GM04503 (cell line): ENCODE results near the gene APBA2.
A peak's percentile ranks its signal among the peaks of the same experiment; 100 is the strongest.

Experiments used
- DNase-seq: peaks from one replicate; pipeline ENCODE4 v3.0.0-alpha.2; 2012; ENCODE audit warnings: low read depth

Gene APBA2

DNA sequence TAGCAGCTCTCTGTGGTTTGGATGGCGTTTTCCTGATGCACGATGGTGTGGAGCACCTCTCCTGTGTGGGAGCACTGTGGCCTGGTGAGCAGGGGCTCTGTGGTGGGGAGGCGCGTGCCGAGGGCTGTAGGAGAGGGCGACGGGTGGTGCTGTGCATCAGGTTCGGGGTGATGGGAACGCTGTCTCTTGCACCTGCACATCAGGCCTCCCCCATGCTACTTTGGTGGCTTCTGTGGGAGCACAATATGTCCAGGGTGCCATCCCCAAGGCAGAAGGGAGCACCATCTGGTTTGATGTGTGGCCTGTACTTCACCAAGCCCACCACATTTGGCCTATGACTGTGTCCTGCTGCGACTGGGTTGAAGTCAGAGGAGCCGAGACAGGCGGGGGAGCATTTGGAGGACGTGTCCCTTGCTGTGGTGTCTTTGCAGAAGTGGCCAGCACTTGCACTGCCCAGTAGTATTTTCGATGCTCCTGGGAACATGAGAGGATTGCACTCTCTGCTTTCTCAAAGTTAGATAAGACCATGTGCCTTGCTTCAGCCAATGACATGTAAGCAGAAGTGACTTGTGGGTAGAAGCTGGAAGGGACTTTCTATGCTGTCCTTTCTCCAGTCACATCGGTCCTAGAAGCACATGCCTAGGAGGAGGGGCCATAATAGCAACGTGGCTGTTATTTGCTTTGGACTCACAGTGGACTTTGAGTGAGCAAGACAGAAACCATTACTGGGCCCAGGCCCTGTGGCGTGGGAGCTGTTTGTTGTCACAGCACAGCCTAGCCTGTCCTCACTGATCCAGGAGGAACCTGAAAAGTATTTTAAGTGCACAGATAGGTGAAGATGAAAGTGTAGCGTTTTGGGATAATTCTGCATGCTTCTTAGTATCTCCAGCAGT, 72.1 kb downstream of the APBA2 start:
- no peak for DNase-seq

DNA sequence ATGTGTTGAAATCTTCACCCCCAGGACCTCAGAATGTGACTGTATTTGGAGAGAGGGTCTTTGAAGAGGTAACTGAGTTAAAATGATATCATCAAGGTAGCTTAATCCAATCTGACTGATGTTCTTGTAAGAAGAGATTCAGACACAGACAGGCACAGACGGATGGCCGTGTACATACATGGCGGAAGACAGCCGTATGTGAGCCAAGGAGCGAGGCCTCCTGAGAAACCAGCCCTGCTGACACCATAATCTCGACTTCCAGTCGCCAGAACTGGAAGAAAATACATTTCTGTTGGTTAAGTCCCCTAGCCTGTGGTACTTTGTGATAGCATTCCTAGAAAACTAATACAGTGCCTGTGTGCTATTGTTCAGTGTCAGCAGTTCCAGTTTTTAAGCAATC, 73.6 kb downstream of the APBA2 start:
- no peak for DNase-seq

DNA sequence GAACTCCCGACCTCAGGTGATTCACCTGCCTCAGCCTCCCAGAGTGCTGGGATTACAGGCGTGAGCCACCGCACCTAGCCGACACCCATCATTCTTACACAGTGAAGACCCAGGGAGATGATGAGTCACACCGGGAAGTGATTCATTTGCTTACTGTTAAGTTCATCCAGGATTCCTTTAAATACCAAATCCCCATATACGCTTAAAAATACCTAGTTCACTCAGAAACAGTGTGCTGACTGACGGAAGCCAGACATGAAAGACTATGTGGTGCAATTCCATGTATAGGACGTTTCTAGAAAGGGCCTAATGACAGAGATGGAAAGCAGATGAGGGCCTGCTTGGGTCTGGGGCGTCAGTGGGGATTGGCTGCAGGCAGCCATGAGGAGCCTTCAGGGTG, 75.2 kb downstream of the APBA2 start:
- DNase-seq, result no peak

DNA sequence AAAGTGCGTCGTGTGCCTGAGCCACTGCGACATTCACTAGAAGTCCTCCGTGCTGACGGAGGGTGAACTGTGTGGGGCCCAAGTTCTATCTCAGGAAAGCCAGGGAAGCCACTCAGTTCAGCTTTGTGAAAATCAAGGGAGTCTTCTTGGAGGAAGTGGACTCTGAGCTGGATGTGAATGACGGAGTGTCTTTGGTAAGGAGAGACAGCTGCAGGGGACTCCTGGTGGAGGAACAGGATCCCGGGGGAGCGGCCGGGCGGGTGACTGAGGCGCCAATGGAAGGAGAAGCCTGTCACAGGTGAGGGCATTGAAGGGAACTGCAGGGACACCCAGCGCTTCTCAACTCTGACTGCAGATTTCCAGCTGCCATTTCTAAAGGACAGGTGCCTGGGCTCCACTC, 75.6 kb downstream of the APBA2 start:
- DNase-seq, result no peak

DNA sequence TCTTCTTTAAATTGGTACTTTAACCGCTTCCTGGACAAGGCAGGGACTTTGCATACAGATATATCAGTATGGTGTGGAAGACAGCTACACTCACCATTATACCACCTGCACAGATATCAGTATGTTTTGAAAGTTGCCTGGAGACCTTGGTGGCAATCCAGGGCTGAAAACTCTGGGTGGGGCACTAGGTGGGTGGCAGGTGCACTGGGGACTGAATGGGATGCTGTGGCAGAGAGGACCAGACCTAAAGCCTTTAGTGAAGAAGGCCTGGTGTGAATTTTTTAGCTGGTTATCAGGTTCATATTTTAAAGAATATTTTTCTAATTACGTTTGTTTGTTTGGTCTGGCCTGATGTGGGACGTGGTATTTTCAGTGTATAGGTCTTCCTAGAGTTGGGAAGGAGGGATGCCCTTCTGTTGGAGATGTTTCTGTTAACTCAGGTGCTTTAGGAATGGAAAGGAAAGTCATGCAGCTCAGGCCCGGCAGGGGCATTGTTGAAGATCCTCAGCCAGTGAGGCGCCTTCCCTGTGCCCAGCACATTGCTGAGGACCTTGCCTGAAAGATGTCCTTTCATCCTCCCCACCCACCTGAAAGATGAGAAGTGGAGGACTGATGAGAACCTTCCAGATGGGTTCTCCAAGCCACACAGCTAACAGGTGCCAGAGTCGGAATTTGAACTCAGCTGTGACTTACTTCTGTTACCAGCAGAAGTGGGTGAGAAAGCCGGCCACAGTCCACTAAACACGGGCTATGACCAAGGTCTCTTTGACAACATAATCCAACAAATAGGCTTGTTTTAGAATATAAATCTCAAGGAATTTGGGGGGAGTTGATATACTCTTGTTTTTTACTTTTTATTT, 77.3 kb downstream of the APBA2 start:
- DNase-seq, result no peak

DNA sequence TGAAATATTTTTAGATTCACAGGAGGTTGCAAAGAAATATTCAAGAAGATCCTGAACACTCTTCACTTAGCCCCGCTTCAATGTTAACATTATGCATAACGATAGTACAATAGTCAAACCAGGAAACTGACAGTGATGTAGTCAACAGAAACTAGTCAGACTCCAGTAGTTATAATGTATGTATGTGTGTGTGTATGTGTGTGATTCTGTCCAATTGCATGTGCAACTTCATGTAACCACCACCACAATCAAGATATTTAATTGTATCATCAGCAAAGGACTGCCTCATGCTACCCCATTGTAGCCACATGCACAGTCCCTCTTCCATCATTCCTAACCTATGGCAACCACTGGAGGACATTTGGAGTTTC, 77.9 kb downstream of the APBA2 start:
- DNase-seq, result no peak

DNA sequence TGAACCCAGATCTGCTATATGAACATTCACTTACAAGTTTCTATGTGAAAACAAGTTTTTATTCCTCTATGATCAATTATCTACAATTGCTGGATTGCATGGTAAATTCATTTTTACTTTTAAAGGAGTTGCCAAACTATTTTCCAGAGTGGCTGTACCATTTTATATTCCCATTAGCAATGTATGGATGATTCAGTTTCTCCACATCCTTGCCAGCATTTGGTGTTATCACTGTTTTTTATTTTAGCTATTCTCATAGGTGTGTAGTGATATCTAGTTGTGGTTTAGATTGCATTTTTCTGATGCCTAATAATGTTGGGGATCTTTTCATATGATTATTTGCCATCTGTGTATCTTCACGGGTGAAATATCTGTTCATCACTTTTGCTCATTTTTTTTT, 78.3 kb downstream of the APBA2 start:
- DNase-seq, result no peak

DNA sequence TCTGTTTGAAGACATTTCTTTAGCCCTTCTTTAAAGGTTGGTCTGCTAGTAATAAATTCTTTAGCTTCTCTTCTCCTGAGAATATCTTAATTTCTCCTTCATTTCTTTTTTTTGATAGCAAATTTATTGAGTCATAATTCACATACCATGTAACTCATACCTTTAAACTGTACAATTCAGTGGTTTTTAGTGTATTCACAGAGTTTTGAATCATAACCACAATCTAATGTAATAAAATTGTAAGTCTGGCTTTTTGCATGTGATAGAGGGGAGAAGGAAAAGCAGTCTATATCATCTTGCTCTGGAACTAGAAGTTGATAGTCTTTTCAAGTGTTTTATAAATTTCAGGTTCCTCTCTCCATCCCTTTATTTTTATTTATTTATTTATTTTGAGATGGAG, 81.3 kb downstream of the APBA2 start:
- DNase-seq, result no peak

DNA sequence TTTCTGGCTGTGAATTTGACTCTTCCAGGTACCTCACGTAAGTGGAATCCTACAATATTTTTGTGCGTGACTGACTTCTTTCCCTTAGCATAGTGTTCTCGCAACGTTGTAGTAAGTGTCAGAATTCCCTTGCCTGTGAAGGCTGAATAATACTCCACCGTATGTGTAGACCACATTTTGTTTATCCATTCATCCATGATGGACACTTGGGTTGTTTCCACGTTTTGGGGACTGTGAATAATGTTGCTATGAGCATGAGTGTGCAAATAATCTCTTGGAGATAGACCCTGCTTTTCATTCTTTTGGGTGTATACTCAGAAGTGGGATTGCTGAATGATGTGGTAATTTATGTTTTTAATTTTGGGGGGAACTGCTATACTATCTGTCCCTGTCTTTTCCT, 82.2 kb downstream of the APBA2 start:
- no peak for DNase-seq

DNA sequence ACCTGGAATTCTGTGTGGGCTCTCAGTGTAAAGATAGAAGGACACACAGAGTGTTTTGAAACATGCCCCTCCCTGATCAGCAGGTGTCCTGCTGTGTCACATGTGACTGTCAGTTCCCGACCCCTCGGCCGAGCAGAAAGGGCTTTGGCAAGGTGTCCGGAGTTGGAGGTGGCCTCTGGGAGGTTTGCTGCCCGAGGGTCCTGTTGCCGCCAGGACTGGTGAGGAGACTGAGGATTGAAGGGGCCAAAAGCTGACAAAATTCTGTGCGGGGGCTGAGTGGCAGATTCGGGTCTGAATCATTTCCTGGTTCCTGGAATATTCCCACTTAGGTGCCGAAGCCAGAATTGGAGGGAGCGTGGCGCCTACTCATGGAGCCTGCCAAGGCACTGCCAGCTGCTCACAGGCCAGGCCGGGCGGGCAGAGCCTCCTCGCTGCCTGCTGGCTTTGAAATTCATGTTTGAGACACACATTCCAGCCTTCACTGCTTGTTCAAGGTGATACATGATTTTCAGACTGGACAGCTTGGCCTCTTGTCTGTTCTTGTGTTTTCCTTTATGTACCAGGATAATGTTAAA, 83.8 kb downstream of the APBA2 start:
- no peak for DNase-seq

DNA sequence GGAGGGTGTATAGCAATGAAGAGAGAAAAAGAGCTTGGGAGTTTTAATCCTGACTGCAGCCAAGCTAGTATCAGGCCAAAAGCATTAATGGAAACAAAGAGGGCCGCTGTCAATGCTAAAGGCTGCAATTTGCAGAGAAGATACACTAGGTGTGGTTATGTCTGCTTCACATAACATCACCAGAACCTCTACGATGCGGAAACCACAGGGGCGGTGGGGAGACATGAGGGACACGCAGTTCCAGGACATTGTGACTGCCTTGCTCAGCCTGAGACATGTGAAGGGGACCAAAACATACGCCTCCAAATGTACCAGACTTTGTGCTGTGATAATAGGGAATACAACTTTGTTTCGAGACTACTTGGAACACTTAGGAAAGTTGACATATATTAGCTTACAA, 88.4 kb downstream of the APBA2 start:
- DNase-seq, result no peak

DNA sequence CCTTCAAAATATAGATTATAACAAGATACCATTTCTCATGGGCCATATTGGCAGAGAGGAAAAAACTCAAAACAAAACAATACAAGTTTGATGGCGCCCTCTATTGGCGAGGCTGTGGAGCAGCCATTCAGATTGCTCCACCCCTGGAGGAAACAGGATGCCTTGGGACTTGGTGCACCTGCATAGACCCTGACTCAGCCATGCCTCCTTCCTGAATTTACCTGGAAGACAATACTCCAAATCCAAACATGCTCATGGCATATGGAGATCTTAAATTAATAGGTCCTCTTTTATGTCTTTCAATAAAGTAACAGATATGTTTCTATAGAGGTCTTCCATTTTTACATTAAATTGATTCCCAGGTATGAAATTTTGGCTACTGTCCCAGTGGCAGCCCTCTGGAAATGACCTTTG, 90.0 kb downstream of the APBA2 start:
- DNase-seq, result no peak

DNA sequence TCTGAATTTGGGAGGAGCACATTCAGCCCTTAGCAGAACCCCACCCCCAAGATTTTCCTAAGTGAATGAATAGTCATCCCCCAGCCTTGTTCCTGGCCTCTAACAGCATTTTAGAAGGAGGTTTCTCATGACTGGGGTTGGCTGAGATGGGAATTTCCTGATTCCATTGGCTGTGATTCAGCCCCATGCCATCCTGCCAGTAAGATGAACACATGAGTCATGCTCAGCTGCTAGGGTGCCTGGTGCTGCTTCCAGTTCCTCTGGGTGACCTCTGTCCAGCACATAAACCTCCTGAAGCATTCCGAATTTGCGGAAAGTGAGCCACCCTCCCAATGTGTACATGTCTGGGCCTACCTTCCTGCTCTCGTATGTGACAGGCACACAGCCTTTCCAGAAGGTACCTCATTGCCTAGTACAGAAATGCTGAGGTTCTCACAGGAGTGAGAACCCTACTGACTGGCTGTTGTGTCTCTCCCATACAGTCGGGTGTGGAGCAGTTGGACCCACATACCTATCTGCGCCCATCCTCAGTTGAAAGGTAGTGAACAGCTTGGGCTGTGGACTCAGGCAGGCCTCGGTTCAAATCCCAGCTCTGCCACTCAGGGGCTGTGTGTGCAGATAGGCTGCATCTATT, 91.7 kb downstream of the APBA2 start:
- peak; percentile 67 for DNase-seq

DNA sequence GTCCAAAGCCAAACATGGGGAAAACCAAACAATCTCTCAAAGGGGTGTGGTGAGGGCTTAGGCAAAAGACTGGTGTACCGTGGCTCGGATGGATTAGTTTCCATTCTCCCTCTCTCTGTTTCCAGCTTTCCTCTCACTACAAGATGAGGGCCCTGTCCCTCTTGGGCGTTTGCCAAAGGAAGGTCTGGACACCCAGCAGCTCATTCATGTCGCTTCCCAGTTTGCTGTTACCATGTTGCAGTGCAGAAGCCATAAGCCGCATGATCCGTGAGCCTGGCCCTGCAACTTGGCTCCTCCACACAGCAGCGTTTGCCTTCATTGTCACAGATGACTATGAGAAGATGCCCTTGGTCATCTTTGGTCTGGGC, 92.2 kb downstream of the APBA2 start:
- no peak for DNase-seq

DNA sequence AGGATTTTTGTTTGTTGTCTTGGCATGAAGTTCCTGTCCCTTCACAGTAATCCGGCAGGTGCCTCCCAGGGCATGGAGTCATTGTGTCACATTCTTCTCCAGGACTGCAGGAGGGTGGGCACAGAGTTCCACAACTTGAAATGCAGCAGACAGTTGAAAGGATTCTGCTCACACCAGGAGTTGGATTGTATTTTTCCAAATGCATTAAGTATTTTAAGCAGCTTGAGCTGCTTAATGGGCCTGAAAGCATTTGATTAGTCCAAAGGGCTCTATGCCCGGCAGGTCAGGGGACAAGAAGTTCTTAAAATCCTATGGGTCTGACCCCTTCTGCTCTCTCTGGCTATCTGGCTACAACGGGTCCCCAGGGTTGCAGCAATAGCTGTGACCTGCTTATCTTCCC, 92.9 kb downstream of the APBA2 start:
- DNase-seq, result no peak

DNA sequence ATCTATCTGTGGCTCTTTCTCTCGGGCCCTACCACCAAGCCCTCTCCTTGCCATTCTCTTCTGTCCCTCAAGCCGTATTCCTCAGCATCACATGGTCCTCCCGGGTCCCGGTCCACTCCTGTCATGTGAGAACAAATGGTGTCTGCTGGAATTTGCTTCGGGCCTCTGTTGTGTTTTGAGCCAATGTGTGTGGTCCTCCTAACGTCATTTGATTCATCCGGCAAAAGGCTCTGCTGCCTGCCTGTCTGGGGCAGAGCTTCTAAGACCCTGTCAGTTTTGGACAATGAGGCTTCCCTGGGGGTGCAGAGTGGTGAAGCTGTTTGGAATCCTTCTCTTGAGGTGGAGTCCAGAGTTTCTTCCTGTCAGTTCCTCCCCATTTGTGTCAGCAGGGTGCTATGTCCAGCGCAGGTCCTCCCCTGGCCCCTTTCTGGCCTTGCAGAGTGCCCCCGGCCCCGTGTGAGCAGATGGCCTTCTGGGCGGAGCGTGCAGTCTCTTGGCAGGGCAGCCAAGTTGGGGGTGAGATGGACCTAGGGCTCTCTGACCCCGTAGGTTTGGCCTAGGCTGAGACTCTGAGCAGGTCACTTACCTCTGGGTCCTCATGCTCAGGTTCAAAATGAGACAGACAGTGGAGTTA, 93.6 kb downstream of the APBA2 start:
- DNase-seq, result no peak

DNA sequence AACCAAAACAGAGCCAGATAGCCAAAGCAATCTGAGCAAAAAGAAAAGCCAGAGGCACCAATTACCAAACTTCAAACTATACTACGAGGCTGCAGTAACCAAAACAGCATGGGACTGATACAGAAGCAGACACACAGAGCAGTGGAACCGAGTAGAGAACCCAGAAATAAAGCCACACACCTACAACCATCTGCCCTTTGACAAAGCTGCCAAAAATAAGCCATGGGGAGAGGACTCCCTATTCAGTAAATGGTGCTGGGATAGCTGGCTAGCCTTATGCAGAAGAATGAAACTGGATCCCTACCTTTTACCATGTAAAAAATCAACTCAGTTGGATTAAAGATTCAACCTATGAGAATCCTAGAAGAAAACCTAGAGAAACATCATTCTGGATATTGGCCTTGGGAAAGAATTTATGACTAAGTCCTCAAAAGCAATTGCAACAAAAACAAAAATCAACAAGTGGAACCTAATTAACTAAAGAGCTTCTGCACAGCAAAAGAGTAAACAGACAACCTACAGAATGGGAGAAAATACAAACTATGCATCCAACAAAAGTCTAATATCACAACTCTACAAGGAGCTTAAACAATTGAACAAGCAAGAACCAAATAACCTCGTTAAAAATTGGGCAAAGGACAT, 95.1 kb downstream of the APBA2 start:
- no peak for DNase-seq

DNA sequence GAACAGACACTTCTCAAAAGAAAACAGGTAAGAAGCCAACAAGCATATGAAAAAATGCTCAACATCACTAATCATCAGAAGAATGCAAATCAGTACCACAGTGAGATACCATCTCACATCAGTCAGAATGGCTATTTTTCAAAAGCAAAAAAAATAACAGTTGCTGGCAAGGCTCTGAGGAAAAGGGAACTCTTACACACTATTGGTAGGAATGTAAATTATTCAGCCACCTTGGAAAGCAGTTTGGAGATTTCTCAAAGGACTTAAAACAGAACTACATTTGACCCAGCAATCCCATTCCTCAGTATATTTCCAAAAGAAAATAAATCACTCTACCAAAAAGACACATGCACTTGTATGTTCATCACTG, 95.6 kb downstream of the APBA2 start:
- DNase-seq, result no peak

DNA sequence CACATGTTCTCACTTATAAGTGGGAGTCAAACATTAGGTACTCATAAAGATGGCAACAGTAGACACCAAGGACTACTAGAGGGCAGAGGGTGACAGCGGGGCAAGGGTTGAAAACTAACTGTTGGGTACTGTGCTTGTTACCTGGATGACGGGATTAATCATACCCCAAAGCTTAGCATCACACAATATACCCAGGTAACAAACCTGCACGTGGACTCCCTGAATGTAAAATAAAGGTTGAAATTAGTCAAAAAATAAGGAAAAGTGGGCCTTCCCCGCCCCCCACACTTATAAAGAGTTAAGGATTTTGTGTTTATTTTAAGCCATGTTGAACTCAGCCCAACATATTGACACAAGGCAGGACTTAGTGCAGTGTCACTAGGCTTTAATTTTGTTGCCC, 96.1 kb downstream of the APBA2 start:
- DNase-seq, result no peak

DNA sequence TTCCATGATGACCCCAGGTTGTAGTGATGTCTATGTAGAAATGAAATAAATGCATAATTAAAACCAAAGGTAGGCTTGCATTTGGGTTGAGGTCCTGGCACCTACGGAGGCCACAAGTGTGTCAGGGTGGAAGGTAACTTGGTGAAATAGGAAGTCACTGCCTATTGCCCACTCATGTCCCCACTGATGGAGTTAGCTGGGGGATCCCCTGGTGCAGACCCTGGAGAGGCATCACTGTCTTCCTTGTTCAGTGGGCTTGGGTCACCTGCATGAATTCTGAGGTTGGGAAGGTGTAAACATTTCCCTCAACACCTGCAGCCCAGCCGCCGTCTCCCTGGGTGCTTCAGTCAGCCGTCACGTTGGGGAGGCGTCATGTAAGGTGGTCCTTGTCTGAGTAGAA, 97.1 kb downstream of the APBA2 start:
- no peak for DNase-seq

DNA sequence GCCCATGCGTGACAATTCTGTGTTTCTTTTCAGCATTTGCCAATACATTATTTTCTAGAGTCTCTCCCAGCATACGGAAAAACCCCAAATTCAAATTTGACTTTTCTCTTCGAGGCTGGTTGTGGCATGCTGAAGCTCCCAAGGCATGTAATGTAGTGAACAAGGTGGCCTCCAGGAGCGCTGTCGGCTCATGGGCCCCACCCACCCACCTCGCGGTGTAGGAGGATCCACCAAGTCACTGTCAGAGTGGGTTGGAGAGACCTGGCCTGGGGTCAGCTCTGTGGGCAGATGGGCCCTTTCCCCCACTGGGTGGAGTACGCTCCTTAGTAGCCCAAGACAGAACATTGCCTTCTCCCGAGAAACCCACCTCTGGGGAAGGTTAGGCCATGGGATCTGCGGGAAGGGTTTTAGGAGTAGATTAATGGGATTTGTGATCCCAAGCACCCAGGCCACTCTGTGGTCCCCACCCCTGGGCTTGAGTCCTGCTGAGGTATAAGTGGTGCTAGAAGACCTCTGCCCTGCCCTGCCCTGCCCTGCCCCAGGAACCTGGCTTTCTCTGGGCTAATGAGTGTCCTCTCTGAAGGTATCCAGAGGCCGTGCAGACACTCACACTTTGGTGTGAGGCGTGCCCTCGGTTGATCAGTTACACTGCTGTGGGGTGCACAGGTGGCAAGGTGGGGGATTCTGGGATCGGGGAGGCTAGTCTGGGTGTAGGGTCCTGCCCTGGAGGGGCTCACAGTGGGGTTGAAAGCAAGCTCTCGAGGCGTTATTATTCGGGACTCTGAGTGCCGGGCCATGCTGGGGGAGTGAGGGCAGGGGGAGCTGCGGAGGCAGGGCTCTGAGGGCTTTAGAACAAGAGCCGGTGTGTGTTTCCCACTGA, 97.9 kb downstream of the APBA2 start:
- no peak for DNase-seq
